GM21576 (cell line): ENCODE results near the gene TCOF1.

Source experiments
- ATAC-seq: cut with Tn5 transposase; IDR thresholded peaks from one replicate; pipeline ENCODE4 v1.9.1; 2021; ENCODE audit warnings: mild to moderate bottlenecking, moderate library complexity; ENCODE audit not compliant: unreplicated experiment

Gene TCOF1

DNA sequence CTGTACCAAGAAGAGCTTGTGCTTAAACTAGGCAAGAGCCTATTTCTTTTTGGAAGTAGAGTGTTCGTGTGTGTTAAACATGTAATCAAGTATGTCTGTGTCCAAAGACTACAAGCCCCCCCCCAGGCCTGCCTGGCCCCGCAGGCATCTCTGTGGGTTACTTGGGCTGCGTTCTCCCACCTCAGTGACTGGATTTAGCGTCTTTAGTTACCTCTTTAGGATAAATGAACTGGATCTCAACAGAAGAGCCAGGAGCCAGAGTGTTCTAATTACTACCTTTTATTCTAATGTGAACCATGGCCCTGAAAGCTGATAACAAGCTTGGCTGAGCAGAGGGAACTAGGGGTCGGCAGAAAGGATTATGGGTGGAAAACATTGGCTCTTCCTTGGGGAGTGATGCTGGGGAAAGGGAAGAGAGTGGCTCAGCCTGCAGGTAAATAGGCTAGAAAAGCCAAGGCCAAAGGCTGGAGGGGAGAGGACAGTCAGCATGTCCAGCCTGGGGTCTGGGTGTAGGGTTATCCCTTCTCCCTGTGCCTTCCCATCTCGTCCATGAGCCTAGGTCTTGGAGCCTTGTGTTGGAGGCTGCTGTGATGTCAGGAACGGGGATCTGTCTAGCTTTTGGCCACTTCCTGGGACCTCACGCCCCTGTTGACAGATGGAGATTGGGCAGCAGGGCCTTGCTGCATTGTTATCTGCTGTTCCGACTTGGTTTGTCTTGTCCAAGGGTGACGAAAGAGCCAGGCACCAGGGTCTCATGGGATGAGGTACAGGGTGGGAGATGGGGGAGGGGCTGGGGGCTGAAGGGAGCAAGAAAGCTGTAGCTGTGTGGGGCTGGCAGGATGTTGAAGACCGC lies 44.1 kb downstream of the TCOF1 start:
- ATAC-seq: no peak

DNA sequence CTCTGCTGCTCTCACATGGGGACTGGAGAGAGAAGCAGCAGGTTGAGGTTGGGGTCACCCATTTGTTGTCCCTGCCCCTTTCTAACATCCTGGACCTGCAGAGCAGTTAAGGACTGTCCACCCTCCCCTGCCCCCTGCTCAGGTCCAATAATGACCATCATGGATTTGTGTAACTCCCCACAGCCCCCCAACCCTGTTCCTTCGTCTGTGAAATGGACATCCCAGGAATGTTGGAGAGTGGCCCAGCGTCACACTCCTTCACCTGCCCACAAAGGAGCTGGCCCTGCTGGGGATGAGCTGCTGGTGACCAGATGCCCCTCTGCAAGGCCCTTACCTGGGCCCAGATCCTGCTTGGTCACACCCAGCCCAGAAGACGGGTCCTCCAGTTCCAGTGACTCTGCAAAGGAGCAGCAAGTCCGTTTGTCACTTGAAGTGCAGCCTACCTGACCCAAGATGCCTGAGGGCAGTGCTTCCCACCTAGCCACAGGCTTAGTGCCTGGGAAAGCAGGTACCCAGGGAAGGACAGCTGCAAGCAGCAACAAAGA lies 44.8 kb downstream of the TCOF1 start:
- ATAC-seq: no peak

- no peak for ATAC-seq
Observed at GRCh38 chr5:150402901-150403342, 45.4 kb downstream of the TCOF1 start.

- ATAC-seq: no peak
Observed at GRCh38 chr5:150404121-150404520, 46.6 kb downstream of the TCOF1 start.

GRCh38 chr5:150404535-150404934 lies 47.0 kb downstream of the TCOF1 start:
- no peak for ATAC-seq

DNA sequence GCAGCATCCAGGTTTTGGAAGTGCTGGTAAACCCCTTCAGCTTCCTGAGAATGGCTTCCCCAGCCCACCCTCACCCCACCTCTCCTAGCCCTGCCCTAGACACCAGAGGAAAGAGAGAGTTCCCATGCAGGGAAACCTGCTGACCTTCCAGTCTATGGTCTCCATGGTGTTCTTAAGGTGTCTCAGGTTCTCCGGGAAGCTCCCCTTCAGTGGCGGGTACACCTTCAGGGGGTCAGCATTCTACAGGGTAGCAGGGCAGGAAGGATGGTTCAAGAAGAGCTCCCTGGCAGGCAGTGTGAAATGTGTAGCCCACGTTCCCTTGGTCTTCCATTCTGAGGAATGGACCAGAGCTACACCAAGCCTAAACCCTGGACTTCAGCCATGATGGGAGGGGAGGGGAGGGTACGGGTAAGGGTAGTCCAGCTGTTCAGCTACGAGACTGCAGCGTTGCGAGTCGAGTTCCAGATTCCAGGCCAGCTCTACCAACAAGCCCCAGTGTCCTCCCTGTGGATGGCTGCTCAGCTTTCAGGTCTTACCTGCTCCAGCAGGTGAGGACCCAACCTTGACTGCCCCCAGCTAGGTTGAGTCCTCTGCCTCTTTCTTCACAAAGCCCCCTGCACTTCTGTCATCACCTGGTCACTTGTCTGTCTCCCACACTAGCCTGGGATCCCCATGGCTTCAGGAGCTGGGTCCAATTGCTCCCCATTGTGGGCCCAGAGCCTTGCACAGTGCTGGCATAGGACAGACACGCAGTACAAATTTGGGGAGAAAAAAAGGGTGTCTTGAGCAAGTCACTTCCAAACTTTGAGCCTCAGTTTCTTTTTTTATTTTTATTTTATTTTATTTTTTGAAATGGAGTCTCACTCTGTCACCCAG lies 47.7 kb downstream of the TCOF1 start:
- ATAC-seq: no peak

- no peak for ATAC-seq
Observed at GRCh38 chr5:150406103-150406722, 48.7 kb downstream of the TCOF1 start.

- no peak for ATAC-seq
Observed at GRCh38 chr5:150406723-150407095, 49.2 kb downstream of the TCOF1 start.

GRCh38 chr5:150407096-150407720 lies 49.7 kb downstream of the TCOF1 start:
- ATAC-seq: no peak

DNA sequence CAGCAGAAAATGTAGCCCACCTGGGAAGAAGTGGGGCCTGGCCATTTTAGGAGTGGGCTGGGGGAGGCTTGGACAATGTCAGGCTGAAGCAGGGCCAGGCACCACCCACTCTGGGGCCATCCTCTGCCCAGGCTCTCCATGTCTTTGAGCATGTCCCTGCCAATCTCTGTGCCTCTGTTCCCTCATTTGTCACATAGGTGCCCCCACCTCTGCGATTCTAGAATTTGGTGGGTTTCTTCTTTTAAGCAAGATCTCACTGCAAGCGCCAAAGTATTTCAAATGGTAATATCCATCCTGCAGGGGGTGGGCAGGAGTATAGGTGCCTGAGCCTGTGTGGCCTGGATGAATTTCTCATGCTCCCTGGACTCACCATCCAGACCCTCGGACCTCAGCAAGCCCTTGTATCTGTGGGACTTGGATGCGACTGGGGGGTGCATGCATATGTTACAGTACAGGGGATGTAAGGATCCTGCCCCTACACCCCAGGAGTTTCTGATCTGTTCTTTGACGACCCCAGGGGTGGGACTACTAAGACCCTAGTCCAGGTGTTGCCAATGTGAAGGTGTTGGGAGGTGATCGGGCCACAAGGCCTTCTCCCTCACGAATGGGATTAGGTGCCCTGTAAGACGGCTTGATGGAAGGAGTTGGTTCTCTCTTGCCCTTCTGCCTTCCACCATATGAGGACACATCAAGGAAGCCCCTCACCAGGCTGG lies 50.9 kb downstream of the TCOF1 start:
- no peak for ATAC-seq

DNA sequence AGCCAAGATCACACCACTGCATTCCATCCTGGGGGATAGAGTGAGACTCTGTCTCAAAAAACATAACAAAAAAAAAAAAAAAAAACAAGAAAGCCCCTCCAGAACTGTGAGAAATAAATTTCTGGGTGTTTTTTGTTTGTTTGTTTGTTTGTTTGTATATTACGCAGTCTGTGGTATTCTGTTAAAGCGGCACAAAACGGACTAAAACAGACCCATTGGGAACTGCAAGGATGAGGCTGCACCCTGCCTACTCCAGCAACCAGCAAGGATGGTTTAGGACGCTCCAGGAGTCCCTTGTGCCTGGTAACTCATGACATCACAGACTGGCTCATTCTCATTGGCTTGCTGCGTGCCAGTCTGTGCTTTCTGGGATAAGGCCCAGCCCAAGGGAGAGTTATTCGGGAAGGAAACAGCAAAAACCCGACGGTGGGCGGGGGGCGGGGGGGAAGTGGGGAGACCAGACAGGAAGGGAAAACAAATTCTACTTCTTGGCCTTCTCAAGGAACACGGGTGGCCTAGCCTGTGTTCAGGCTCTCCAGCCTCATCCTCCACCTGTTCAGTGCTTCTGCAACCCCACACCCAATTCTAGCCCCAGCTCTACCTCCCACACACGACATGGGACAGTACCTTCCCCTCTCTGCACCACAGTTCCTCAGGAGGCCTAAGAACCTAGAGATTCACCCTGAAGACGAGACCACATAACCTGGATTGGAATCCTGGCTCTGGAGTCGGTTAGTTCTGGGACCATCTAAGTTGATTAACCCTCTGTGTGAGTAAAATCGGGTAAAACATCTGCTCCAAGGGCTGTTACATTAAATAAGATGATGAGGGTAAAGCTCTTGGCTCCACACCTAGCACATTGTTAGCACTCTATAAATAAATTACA lies 52.4 kb downstream of the TCOF1 start:
- peak; percentile 29 for ATAC-seq

- no peak for ATAC-seq
Observed at GRCh38 chr5:150410524-150411244, 53.2 kb downstream of the TCOF1 start.

- ATAC-seq: peak; percentile 24
Observed at GRCh38 chr5:150411245-150411979, 53.9 kb downstream of the TCOF1 start.

GRCh38 chr5:150412319-150413175 lies 55.0 kb downstream of the TCOF1 start, which contains the start of gene CD74:
CD74 (minus strand) TSS chr5:150412910; CDS start chr5:150412749, 161 bp downstream.
- ATAC-seq: peak; percentile 75

DNA sequence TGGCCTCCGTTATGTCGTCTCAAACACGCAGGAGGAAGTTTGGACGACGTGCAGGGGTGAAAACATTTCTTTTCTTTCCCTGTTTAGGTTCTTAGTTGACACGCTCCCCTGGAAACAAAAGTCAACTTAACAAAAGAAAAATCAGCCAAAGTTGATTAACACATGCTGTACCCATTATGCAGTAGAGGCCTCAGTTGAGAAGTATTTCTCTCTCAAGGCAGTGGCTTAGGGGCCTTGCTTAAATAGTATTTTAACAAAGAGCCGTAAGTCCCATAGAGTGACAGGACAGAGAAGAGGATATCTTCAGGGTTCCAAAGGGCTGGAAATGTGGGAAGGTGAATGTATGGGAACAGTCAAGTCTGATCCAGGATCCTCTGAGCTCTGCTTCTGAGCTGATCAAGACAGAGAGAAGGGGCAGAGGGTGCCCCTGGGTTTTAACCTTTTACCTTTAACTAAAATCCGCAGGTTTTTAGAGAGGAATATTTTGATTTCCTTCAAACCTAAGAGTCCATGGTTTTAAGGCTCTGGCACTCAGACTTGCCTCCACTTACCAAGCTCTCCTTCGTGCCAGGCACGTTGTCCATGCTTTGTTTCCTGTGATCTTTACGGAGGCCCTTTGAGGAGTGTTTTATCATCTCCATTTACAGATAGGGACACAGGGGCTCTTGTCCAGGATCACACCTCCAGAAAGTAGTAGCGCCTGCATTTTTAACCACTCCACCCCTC lies 55.8 kb downstream of the TCOF1 start:
- no peak for ATAC-seq
